Measurements from ENCODE around the gene CDC27.
"Not testable (repeated sequence)": the region's sequence is repeated elsewhere in the genome, so short reads cannot be mapped to it uniquely, and the experiment has no call there.

Gene CDC27

DNA sequence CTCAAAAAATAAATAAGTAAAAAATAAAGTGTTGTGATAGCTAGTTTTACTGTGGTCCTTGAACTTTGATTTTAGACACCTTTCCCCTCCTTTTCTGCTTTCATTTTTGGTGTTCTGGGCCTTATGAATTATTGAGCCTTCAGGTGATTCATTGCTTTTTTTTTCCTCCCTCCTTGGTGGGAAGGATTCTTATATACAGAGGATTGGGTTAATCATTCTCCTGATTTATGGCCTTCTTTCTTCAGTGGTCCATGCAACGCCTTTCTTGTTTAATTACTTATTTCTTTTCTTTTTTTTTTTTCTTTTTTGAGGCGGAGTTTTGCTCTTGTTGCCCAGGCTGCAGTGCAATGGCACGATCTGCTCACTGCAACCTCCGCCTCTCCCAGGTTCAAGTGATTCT lies 12.1 kb upstream of the CDC27 start:
- no peak for TF ChIP-seq JUND (IDR thresholded peaks at IDR 0.05; ENCODE audit: low read depth)
- DNase-seq (ENCODE audit: low read depth in 1 of 2, low spot score in 1 of 2): no peak
- in situ Hi-C loops (cut with HindIII; ENCODE audit: low pct_unique_long_range_greater_than_20kb, low sequenced_read_pairs): no loop called here

- no peak for DNase-seq (ENCODE audit: low read depth in 1 of 2, low spot score in 1 of 2)
- in situ Hi-C loops (cut with HindIII; ENCODE audit: low pct_unique_long_range_greater_than_20kb, low sequenced_read_pairs): no loop called here
- TF ChIP-seq JUND (IDR thresholded peaks at IDR 0.05; ENCODE audit: low read depth): no peak
These were observed 11.2 kb upstream of the CDC27 start for GRCh38 chr17:47200325-47200664.

DNA sequence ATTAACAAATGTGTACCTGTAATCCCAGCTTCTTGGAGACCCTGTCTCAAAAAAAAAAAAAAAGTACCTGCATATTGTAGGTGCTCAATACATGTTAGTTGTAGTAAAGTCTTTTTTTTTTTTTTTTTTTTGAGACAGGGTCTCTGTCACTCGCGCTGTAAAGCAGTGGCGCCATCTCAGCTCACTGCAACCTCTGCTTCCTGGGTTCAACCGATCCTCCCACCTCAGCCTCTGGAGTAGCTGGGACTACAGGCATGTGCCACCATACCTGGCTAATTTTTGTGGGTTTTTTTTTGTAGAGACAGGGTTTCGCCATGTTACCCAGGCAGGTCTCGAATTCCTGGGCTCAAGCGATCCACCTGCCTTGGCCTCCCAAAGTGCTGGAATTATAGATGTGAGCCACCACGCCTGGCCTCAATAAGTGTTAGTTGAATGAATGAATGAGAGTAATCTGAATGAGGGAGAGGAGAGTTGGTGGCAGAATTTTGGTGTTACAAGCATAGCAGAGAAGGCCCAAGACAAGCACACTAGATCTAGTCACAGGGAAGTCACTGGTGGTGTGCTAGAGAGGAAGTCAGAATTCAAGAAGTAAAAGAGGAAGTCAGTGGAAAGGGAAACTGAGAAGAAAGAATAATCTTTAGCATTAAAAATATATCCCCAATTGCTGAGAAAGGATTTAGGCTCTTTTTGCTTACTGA lies 10.7 kb upstream of the CDC27 start:
- no peak for TF ChIP-seq JUND (IDR thresholded peaks at IDR 0.05; ENCODE audit: low read depth)
- no peak for DNase-seq (ENCODE audit: low read depth in 1 of 2, low spot score in 1 of 2)

GRCh38 chr17:47197821-47198220 lies 8.7 kb upstream of the CDC27 start:
- in situ Hi-C loops (cut with HindIII; ENCODE audit: low pct_unique_long_range_greater_than_20kb, low sequenced_read_pairs): no loop called here
- no peak for TF ChIP-seq JUND (IDR thresholded peaks at IDR 0.05; ENCODE audit: low read depth)
- no peak for DNase-seq (ENCODE audit: low read depth in 1 of 2, low spot score in 1 of 2)

More for the DNA sequence above, 10.7 kb upstream of the CDC27 start:
- in situ Hi-C loops (cut with HindIII; ENCODE audit: low pct_unique_long_range_greater_than_20kb, low sequenced_read_pairs): no loop called here

GRCh38 chr17:47193931-47194511 lies 4.9 kb upstream of the CDC27 start:
- in situ Hi-C loops (cut with HindIII; ENCODE audit: low pct_unique_long_range_greater_than_20kb, low sequenced_read_pairs): no loop called here
- TF ChIP-seq JUND (IDR thresholded peaks at IDR 0.05; ENCODE audit: low read depth): no peak

DNA sequence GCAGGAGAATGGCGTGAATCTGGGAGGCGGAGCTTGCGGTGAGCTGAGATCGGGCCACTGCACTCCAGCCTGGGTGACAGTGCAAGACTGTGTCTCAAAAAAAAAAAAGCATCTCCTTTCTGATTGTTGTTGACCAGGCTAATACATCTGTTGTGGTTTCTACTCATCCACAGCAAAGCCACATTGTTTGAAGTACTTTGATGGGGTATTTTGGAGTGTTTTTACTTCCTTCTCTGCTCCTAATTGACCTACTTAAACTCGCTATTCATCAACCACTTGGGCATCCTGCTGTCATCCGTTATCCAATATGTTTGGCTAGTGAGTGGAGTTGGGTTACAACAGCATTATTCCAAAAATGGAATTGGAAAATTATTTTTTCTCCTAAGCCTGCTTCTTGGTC lies 3.5 kb upstream of the CDC27 start:
- in situ Hi-C loops (cut with HindIII; ENCODE audit: low pct_unique_long_range_greater_than_20kb, low sequenced_read_pairs): no loop called here
- DNase-seq (ENCODE audit: low read depth in 1 of 2, low spot score in 1 of 2): no peak
- TF ChIP-seq JUND (IDR thresholded peaks at IDR 0.05; ENCODE audit: low read depth): no peak

More at GRCh38 chr17:47193931-47194511, 4.9 kb upstream of the CDC27 start:
- DNase-seq (ENCODE audit: low read depth in 1 of 2, low spot score in 1 of 2): no peak

DNA sequence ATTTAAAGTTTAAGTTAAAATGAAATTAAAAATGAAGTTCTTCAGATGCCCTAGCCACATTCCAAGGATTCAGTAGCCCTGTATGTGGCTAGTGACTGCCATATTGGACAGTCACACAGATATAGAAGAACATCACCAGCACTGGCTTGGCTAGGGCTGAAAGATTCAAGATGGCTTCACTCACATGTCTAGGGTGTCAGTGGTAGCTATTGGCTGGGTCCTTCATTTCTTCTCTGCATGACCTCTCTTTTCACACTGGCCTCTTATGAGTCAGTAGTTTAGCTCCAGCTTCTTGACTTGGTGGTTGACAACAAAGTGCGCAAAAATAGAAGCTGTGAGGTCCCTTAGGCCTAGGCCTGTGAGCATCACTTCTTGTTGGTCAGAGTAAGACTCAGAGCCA lies 1.7 kb upstream of the CDC27 start:
- TF ChIP-seq JUND (IDR thresholded peaks at IDR 0.05; ENCODE audit: low read depth): no peak
- DNase-seq (ENCODE audit: low read depth in 1 of 2, low spot score in 1 of 2): no peak
- in situ Hi-C loops (cut with HindIII; ENCODE audit: low pct_unique_long_range_greater_than_20kb, low sequenced_read_pairs): no loop called here

GRCh38 chr17:47190243-47190642 lies 1.1 kb upstream of the CDC27 start:
- no peak for TF ChIP-seq JUND (IDR thresholded peaks at IDR 0.05; ENCODE audit: low read depth)
- in situ Hi-C loops (cut with HindIII; ENCODE audit: low pct_unique_long_range_greater_than_20kb, low sequenced_read_pairs): no loop called here
- no peak for DNase-seq (ENCODE audit: low read depth in 1 of 2, low spot score in 1 of 2)

GRCh38 chr17:47189732-47190237 lies 690 bp upstream of the CDC27 start:
- in situ Hi-C loops (cut with HindIII; ENCODE audit: low pct_unique_long_range_greater_than_20kb, low sequenced_read_pairs): no loop called here
- TF ChIP-seq JUND (IDR thresholded peaks at IDR 0.05; ENCODE audit: low read depth): no peak
- DNase-seq (ENCODE audit: low read depth in 1 of 2, low spot score in 1 of 2): no peak

- DNase-seq (ENCODE audit: low read depth in 1 of 2, low spot score in 1 of 2): peak; percentile 13 to 16
- no peak for TF ChIP-seq JUND (IDR thresholded peaks at IDR 0.05; ENCODE audit: low read depth)
- in situ Hi-C loops (cut with HindIII; ENCODE audit: low pct_unique_long_range_greater_than_20kb, low sequenced_read_pairs): no loop called here
These were observed 722 bp downstream of the CDC27 start for GRCh38 chr17:47188271-47188875.

DNA sequence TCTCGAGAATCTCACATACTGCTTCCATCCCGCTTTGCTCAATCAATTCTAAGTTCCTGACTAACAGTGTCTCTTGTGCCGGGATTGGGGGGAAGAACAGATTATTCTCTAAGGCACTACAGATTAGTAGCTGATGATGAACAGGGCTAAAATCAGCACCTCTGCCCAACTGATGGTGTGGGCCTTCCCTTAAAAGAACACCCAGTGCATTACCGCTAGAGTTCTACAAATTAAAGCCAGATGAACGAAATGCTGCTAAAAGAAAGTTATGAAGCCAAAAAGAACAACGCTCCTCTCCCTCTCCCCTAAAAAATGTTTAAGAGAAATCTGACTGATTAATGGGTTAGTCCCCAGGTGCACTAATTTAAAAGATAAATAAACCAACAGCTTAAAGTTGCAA lies 4.4 kb downstream of the CDC27 start:
- DNase-seq (ENCODE audit: low read depth in 1 of 2, low spot score in 1 of 2): no peak
- TF ChIP-seq JUND (IDR thresholded peaks at IDR 0.05; ENCODE audit: low read depth): no peak
- in situ Hi-C loops (cut with HindIII; ENCODE audit: low pct_unique_long_range_greater_than_20kb, low sequenced_read_pairs): no loop called here

DNA sequence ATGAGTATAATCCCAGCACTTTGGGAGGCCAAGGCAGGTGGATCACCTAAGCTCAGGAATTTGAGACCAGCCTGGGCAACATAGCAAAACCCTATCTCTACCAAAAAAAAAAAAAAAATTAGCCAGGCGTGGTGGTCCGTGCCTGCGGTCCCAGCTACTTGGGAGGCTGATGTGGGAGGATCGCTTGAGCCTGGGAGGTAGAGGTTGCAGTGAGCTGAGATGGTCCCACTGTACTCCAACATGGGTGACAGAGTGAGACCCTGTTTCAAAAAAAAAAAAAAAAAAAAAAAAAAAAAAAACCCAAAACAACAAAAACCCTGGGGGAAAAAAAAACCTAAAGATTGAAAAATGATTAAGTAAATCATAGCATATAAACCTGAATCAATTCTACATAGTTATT lies 8.1 kb downstream of the CDC27 start:
- in situ Hi-C loops (cut with HindIII; ENCODE audit: low pct_unique_long_range_greater_than_20kb, low sequenced_read_pairs); DNase-seq (ENCODE audit: low read depth in 1 of 2, low spot score in 1 of 2): not testable (repeated sequence)

DNA sequence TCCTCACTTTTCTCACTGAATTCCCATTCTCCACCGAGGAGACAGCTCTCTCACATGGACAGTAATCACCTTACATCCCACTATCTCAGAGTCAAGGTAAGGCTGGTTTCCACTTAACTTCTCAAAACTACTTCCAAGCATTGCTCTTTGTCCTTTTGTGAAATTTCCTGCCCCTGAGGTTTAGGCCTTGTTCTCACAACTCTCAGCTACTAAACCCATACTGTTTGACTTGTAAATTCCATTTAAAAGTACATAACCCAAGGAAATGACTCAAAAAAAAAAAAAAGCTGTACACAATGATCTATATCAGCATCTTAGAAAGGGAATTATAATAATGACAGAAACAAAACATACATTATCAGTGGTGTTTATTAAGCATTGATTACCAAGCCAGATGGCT lies 8.8 kb downstream of the CDC27 start:
- in situ Hi-C loops (cut with HindIII; ENCODE audit: low pct_unique_long_range_greater_than_20kb, low sequenced_read_pairs): no loop called here
- no peak for TF ChIP-seq JUND (IDR thresholded peaks at IDR 0.05; ENCODE audit: low read depth)
- DNase-seq (ENCODE audit: low read depth in 1 of 2, low spot score in 1 of 2): peak in 1 of 2 experiments; percentile 6
